UCSD-AML1 (cell line): ENCODE measurements around the gene ABLIM3.
"Not testable (repeated sequence)": the region's sequence is repeated elsewhere in the genome, so short reads cannot be mapped to it uniquely, and the experiment has no call there.

ENCODE experiments used
- DNase-seq: peaks from one replicate; lab custom pipeline; 2025; ENCODE audit not compliant: unreplicated experiment; lab: John Stamatoyannopoulos, UW

ABLIM3 gene

GRCh38 chr5:149185067-149185466 is 43.8 kb downstream of the ABLIM3 start:
- DNase-seq = no peak

GRCh38 chr5:149186506-149186905 is 45.2 kb downstream of the ABLIM3 start:
- DNase-seq = no peak

- not testable (repeated sequence) for DNase-seq
Measured at GRCh38 chr5:149187617-149188016, 46.3 kb downstream of the ABLIM3 start.

- no peak for DNase-seq
Measured at GRCh38 chr5:149188383-149188782, 47.1 kb downstream of the ABLIM3 start.

- no peak for DNase-seq
Measured at GRCh38 chr5:149195337-149195887, 54.1 kb downstream of the ABLIM3 start.

GRCh38 chr5:149195962-149196361 is 54.7 kb downstream of the ABLIM3 start:
- DNase-seq = no peak

- DNase-seq = no peak
Measured at GRCh38 chr5:149198148-149198547, 56.9 kb downstream of the ABLIM3 start.

- no peak for DNase-seq
Measured at GRCh38 chr5:149200355-149200754, 59.1 kb downstream of the ABLIM3 start.

- DNase-seq = no peak
Measured at GRCh38 chr5:149201121-149201637, 59.9 kb downstream of the ABLIM3 start.

GRCh38 chr5:149202910-149203451 is 61.7 kb downstream of the ABLIM3 start:
- no peak for DNase-seq

GRCh38 chr5:149203921-149204441 is 62.7 kb downstream of the ABLIM3 start:
- no peak for DNase-seq

- no peak for DNase-seq
Measured at GRCh38 chr5:149205625-149206523, 64.6 kb downstream of the ABLIM3 start.

- DNase-seq = no peak
Measured at GRCh38 chr5:149206524-149207141, 65.3 kb downstream of the ABLIM3 start.

GRCh38 chr5:149207831-149208230 is 66.5 kb downstream of the ABLIM3 start:
- DNase-seq = peak; percentile 37

- no peak for DNase-seq
Measured at GRCh38 chr5:149210225-149210624, 68.9 kb downstream of the ABLIM3 start.

GRCh38 chr5:149210968-149211490 is 69.7 kb downstream of the ABLIM3 start:
- no peak for DNase-seq

- DNase-seq = no peak
Measured at GRCh38 chr5:149211566-149211965, 70.3 kb downstream of the ABLIM3 start.

GRCh38 chr5:149212198-149212951 is 71.1 kb downstream of the ABLIM3 start:
- DNase-seq = no peak

- no peak for DNase-seq
Measured at GRCh38 chr5:149213264-149213880, 72.1 kb downstream of the ABLIM3 start.
